ENCODE measurements around the gene DGKZ.

DNA sequence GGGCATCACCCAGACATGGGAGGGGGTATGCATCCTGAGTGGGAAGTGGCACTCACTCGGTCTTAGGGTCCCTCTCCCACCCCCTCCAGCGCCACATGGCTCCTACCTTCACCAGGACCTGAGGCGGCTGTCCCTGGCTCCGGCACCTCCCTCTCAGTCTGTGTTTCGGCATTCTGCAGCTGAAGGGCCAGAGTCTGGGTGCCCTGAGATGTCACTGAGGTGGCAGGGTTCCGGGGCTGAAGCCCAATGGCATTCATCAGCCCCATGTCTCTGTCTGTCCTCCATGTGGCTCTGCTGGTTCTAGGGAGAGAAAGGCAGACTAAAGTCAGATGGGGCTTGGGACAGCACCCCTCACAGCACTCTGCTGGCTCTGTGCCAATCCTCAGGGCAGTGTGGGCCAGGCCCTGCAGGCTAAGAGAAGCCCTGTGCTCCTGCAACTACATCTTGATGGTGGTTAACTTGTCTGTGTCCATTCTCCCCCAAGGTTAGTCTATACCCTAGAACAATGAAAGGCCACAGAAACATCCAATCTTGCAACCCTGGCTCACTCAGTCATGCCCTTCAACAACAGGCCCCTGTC is 61.2 kb downstream of the DGKZ start:
- TF ChIP-seq, protein P1, sequence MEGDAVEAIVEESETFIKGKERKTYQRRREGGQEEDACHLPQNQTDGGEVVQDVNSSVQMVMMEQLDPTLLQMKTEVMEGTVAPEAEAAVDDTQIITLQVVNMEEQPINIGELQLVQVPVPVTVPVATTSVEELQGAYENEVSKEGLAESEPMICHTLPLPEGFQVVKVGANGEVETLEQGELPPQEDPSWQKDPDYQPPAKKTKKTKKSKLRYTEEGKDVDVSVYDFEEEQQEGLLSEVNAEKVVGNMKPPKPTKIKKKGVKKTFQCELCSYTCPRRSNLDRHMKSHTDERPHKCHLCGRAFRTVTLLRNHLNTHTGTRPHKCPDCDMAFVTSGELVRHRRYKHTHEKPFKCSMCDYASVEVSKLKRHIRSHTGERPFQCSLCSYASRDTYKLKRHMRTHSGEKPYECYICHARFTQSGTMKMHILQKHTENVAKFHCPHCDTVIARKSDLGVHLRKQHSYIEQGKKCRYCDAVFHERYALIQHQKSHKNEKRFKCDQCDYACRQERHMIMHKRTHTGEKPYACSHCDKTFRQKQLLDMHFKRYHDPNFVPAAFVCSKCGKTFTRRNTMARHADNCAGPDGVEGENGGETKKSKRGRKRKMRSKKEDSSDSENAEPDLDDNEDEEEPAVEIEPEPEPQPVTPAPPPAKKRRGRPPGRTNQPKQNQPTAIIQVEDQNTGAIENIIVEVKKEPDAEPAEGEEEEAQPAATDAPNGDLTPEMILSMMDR (IDR thresholded peaks at IDR 0.05; ENCODE audit: insufficient read depth, low read length, poor library complexity, severe bottlenecking): no peak
- no peak for TF ChIP-seq EZH2phosphoT487 (conservative IDR thresholded peaks at IDR 0.05; ENCODE audit: low read length)
